ENCODE data around the gene MAP4K2. TPM values are rescaled to one million over a fixed set of nuclear protein-coding genes. Genes with fewer than 3 reads are reported as not detected.

MAP4K2 gene
- total and polyA plus RNA-seq, 2 of the 8 experiments (the other 6 are each of a cell fraction or from before 2014, with no cell fraction given), result 20.1 to 20.7 TPM

DNA sequence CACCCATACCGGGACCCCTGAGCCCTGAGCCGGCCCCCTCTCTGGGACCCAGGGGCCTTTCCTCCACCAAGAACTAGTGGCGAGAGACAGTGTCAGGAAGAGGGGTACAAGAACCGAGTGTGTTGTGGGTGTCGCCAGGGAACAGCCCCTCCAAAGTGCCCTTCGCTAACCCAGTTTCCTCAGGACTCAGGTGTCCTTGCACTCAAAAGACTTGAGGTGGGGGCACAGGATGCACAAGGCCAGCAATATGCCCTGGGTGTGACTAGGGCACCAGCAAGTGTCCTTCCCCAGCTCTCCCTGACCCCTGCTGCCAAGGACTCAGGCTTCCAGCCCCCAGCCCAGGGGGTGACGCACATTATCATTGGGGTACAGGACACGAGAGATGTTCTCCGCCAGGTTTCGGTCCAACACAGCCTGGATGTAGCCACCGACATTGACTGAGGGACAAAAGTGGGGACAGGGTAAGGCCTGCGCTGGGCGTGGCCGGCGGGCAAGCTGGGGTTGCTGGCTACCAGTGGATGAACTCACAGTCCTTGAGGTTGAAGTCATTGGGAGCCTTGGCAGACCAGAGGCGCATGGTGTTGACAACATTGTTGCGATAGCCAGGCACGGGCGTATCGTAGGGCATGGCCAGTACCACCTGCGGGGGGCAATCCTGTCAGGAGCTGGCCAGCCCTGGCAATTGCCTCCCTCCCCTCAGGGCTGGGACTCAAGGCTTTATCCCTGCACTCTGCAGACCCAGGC, 47.9 kb downstream of the MAP4K2 start (continued):
- no peak for TF ChIP-seq SIRT6 (IDR thresholded peaks at IDR 0.05; ENCODE audit: low read length)
- TF ChIP-seq ATF2 (IDR thresholded peaks at IDR 0.05; ENCODE audit: low read length), result no peak
- TF ChIP-seq EP300 (IDR thresholded peaks at IDR 0.05; ENCODE audit: borderline replicate concordance in 1 of 2, low read depth in 2 of 2, low read length in 2 of 2), result no peak
- TF ChIP-seq, protein P1, sequence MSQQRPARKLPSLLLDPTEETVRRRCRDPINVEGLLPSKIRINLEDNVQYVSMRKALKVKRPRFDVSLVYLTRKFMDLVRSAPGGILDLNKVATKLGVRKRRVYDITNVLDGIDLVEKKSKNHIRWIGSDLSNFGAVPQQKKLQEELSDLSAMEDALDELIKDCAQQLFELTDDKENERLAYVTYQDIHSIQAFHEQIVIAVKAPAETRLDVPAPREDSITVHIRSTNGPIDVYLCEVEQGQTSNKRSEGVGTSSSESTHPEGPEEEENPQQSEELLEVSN (IDR thresholded peaks at IDR 0.05), result no peak
- TF ChIP-seq, protein P2, sequence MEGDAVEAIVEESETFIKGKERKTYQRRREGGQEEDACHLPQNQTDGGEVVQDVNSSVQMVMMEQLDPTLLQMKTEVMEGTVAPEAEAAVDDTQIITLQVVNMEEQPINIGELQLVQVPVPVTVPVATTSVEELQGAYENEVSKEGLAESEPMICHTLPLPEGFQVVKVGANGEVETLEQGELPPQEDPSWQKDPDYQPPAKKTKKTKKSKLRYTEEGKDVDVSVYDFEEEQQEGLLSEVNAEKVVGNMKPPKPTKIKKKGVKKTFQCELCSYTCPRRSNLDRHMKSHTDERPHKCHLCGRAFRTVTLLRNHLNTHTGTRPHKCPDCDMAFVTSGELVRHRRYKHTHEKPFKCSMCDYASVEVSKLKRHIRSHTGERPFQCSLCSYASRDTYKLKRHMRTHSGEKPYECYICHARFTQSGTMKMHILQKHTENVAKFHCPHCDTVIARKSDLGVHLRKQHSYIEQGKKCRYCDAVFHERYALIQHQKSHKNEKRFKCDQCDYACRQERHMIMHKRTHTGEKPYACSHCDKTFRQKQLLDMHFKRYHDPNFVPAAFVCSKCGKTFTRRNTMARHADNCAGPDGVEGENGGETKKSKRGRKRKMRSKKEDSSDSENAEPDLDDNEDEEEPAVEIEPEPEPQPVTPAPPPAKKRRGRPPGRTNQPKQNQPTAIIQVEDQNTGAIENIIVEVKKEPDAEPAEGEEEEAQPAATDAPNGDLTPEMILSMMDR (IDR thresholded peaks at IDR 0.05; ENCODE audit: control extremely low read depth in 1 of 3, insufficient read depth in 1 of 3, low read depth in 1 of 3, low read length in 3 of 3), result no peak

Measured in H1 (cell line).